Measurements from ENCODE around the gene MKLN1.
"Not testable (repeated sequence)": the region's sequence is repeated elsewhere in the genome, so short reads cannot be mapped to it uniquely, and the experiment has no call there.

The MKLN1 gene

DNA sequence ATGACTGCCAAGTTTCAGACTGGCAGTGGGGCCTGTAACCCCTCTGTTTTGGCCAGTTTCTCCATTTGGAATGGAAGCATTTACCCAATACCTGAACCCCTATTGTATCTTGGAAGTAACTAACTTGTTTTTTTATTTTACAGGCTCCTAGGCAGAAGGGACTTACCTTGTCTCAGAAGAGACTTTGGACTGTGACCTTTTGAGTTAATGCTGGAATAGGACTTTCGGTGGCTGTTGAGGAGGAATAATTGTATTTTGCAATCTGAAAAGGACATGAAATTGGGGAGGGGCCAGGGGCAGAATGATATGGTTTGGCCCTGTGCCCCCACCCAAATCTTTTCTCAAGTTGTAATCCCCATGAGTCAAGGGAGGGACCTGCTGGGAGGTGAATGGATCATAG, 20.0 kb upstream of the MKLN1 start:
- in situ Hi-C loops (cut with HindIII; ENCODE audit: low sequenced_read_pairs), result no loop called here

GRCh38 chr7:131312838-131313237, 14.8 kb upstream of the MKLN1 start:
- in situ Hi-C loops (cut with HindIII; ENCODE audit: low sequenced_read_pairs), result no loop called here

DNA sequence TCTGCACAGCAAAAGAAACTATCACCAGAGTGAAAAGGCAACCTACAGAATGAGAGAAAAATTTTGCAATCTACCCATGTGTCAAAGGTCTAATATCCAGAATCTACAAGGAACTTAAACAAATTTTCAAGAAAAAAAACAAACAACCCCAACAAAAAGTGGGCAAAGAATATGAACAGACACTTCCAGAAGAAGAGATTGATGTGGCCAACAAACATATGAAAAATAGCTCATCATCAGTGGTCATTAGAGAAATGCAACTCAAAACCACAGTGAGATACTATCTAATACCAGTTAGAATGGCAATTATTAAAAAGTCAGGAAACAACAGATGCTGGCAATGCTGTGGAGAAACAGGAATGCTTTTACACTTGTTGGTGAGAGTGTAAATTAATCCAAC, 7.1 kb upstream of the MKLN1 start:
- in situ Hi-C loops (cut with HindIII; ENCODE audit: low sequenced_read_pairs), result no loop called here

DNA sequence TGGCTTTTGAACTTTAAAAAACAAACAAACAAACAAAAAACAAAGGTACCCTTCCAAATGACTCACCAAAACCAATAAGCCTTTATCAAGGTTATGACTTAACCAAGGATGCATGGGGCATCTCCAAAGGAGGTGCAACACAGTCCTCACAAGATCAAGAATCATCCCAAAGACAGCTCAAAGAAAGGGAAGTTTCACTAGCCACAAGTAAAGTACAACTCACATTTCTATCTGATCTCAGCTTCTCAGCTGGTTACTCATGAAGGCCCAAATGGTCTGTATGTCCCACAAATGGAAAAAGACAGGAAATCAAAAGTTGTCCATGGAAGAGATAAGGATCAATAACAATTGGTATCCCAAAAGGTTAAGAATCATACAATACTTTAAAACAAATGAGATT, 6.0 kb upstream of the MKLN1 start:
- in situ Hi-C loops (cut with HindIII; ENCODE audit: low sequenced_read_pairs), result no loop called here

GRCh38 chr7:131322061-131322460, 5.6 kb upstream of the MKLN1 start:
- in situ Hi-C loops (cut with HindIII; ENCODE audit: low sequenced_read_pairs), result no loop called here

GRCh38 chr7:131322861-131323260, 4.8 kb upstream of the MKLN1 start:
- in situ Hi-C loops (cut with HindIII; ENCODE audit: low sequenced_read_pairs), result no loop called here

- in situ Hi-C loops (cut with HindIII; ENCODE audit: low sequenced_read_pairs), result no loop called here
Measured at GRCh38 chr7:131325179-131325840, 2.4 kb upstream of the MKLN1 start.

- in situ Hi-C loops (cut with HindIII; ENCODE audit: low sequenced_read_pairs), result no loop called here
Measured at GRCh38 chr7:131326576-131326975, 1.1 kb upstream of the MKLN1 start.

- in situ Hi-C loops (cut with HindIII; ENCODE audit: low sequenced_read_pairs), result no loop called here
Measured at GRCh38 chr7:131327049-131327625, 539 bp upstream of the MKLN1 start.

- in situ Hi-C loops (cut with HindIII; ENCODE audit: low sequenced_read_pairs), result no loop called here
Measured at GRCh38 chr7:131328377-131329175, 900 bp downstream of the MKLN1 start.

DNA sequence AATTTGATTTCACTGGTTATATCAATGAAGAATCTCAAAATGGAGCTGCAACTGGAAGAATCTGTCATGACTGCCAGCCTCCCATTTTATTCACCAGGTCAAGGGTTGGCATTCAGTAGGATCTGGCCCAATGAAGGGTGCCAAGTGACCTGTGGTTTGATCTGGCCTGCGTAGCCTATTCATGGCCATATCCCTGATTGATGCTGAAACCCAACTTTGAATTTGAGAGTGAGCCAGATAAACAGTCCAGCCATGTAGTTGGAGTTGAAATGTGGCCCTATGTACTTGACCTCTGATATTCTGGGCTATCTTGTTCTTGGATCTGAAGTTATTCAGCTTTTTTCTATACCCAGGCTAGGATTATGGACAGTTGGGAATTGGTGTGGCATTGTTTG, 1.5 kb downstream of the MKLN1 start:
- in situ Hi-C loops (cut with HindIII; ENCODE audit: low sequenced_read_pairs), result no loop called here

DNA sequence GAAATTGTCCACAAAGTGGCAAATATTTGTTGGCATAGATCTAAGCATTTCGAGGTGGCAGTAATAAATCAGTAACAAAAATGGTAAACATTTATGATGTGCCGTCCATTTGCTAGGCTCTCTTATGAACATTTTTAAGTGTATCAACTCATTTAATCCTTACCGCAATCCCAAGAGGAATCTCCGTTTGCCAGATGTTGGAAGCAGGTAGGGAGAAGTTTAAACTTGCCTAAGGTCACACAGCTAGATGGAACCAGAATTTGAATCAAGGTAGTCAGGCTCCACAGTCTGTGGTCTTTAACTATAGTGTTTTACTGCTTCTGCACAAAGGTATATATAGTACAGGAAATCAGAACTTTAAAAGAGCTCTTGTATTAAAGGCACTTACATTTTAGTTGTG, 2.6 kb downstream of the MKLN1 start:
- in situ Hi-C loops (cut with HindIII; ENCODE audit: low sequenced_read_pairs), result no loop called here

DNA sequence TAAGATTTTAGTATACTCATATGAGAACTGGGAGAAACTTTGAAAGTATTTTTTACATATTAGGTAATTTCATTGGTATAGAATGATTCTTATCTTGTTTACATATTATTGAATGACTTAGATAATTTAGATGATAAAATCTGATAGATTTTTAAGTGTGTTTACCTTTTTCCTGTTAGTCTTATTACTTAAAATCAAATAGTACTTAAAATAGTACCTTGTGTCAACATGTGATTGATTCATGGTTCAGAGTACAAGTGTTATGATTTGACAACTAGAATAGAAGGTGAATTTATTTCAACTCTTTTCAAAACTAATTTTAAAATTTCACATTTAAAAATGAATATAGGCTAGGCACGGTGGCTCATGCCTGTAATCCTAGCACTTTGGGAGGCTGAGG, 4.1 kb downstream of the MKLN1 start:
- in situ Hi-C loops (cut with HindIII; ENCODE audit: low sequenced_read_pairs), result no loop called here

DNA sequence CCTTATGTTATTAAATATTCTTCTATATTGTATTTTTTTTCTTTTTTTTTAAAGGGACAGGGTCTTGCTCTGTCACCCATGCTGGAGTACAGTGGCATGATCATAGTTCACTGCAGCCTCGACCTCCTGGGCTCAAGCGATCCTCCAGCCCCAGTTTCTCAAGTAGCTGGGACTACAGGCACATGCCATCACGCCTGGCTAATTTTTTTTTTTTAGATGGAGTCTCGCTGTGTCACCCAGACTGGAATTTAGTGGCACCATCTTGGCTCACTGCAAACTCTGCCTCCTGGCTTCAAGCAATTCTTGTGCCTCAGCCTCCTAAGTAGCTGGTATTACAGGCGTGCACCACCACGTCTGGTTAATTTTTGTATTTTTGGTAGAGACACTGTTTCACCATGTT, 5.1 kb downstream of the MKLN1 start:
- in situ Hi-C loops (cut with HindIII; ENCODE audit: low sequenced_read_pairs), result not testable (repeated sequence)

GRCh38 chr7:131335639-131336381, 8.1 kb downstream of the MKLN1 start:
- in situ Hi-C loops (cut with HindIII; ENCODE audit: low sequenced_read_pairs), result no loop called here

DNA sequence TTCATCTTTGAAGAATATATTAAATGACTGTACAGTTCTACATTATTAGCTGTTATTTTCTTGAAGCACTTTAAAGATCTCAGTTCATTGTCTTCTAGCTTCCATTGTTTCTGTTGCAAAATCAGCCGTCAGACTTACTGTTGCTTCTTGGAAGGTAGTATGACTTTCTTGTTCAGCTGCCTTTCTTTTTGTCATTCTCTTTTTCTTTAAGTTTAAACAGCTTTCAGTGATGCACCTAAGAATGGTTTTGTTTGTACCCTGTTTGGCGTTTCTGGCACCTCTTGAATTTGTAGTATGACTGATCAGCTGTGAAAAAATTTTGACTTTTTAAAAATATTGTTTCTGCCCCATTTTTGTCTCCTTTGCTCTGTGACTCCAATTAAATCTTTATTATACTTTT, 9.3 kb downstream of the MKLN1 start:
- in situ Hi-C loops (cut with HindIII; ENCODE audit: low sequenced_read_pairs), result no loop called here

GRCh38 chr7:131338173-131338572, 10.5 kb downstream of the MKLN1 start:
- in situ Hi-C loops (cut with HindIII; ENCODE audit: low sequenced_read_pairs), result no loop called here

DNA sequence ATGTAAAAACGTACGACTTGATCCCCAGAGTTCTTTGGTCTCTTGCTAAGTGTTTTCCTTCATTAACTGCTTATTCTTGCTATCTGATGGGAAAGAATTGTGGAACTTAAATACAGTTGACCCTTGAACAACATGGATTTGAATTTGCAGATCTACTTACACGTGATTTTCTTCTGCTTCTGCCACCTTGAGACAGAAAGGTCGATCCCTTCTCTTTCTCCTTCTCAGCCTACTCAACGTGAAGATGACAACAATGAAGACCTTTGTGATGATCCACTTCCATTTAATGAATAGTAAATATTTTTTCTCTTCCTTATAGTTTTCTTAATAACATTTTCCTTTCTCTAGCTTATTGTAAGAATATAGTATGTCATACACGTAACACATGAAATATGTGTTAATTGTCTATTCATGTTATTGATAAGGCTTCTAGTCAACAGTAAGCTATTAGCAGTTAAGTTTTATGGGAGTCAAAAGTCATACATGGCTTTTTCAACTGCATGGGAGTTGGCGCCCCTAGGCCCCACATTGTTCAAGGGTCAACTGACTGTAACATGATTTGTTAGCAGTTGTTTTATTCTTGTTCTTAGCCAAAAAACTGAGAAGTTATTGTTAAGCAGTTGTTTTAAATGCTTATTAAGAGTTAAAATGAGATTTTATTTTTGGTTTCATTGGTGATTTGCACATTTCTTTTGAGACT, 11.2 kb downstream of the MKLN1 start:
- in situ Hi-C loops (cut with HindIII; ENCODE audit: low sequenced_read_pairs), result no loop called here

GRCh38 chr7:131341690-131342089, 14.0 kb downstream of the MKLN1 start:
- in situ Hi-C loops (cut with HindIII; ENCODE audit: low sequenced_read_pairs), result no loop called here

GRCh38 chr7:131342864-131343442, 15.3 kb downstream of the MKLN1 start:
- in situ Hi-C loops (cut with HindIII; ENCODE audit: low sequenced_read_pairs), result no loop called here
